MM.1S (cell line): ENCODE measurements around the gene PROSER3.

Experiments
- DNase-seq: peaks from one replicate; pipeline ENCODE4 v3.0.0-alpha.2; 2015
- H2AFZ ChIP-seq: fragments of 300-600 bp; sonication (generic); 2 replicates; pipeline ENCODE4 v1.6.0; 2016; ENCODE audit warnings: antibody characterized with exemption, low read length
- H3F3A ChIP-seq: fragments of 300-600 bp; sonication (generic); 2 replicates; pipeline ENCODE4 v1.6.1; 2016; ENCODE audit warnings: mild to moderate bottlenecking, antibody characterized with exemption, low read length, moderate library complexity, mixed read lengths; ENCODE audit not compliant: insufficient read depth
- H3K27ac ChIP-seq: fragments of 300-600 bp; sonication (generic); 2 replicates; pipeline ENCODE4 v1.5.1; 2016; ENCODE audit warnings: mild to moderate bottlenecking, low read length
- H3K27me3 ChIP-seq: fragments of 300-600 bp; sonication (generic); replicated peaks from 2 replicates; pipeline ENCODE4 v1.6.0; 2016; ENCODE audit warnings: low read length; ENCODE audit not compliant: insufficient read depth
- H3K36me3 ChIP-seq: fragments of 300-600 bp; sonication (generic); replicated peaks from 2 replicates; pipeline ENCODE4 v1.6.1; 2016; ENCODE audit warnings: mild to moderate bottlenecking, low read length, mixed read lengths; ENCODE audit not compliant: insufficient read depth
- H3K4me1 ChIP-seq: fragments of 300-600 bp; sonication (generic); 2 replicates; pipeline ENCODE4 v1.6.1; 2016; ENCODE audit warnings: low read length, mixed read lengths
- H3K4me2 ChIP-seq: fragments of 300-600 bp; sonication (generic); 2 replicates; pipeline ENCODE4 v1.6.0; 2016; ENCODE audit warnings: low read depth, low read length
- H3K4me3 ChIP-seq: fragments of 300-600 bp; sonication (generic); 2 replicates; pipeline ENCODE4 v1.5.1; 2016; ENCODE audit warnings: low read length, mixed read lengths
- H3K79me2 ChIP-seq: fragments of 300-600 bp; sonication (generic); 2 replicates; pipeline ENCODE4 v1.6.1; 2016; ENCODE audit warnings: mixed run types, low read length, mixed read lengths
- H3K9ac ChIP-seq: fragments of 300-600 bp; sonication (generic); 2 replicates; pipeline ENCODE4 v1.6.1; 2016; ENCODE audit warnings: low read length, mixed read lengths
- H3K9me2 ChIP-seq: fragments of 300-600 bp; sonication (generic); replicated peaks from 2 replicates; pipeline ENCODE4 v1.6.1; 2016; ENCODE audit warnings: mild to moderate bottlenecking, low read length, mixed read lengths; ENCODE audit not compliant: insufficient read depth
- H3K9me3 ChIP-seq: fragments of 300-600 bp; sonication (generic); replicated peaks from 2 replicates; pipeline ENCODE4 v1.6.1; 2016; ENCODE audit warnings: mild to moderate bottlenecking, low read length, mixed read lengths; ENCODE audit not compliant: insufficient read depth
- H4K20me1 ChIP-seq: fragments of 300-600 bp; sonication (generic); 2 replicates; pipeline ENCODE4 v1.6.1; 2016; ENCODE audit warnings: mild to moderate bottlenecking, low read length, moderate library complexity, mixed read lengths; ENCODE audit not compliant: insufficient read depth
- CTCF ChIP-seq: fragments of 300-600 bp; sonication (generic); IDR thresholded peaks from 2 replicates; pipeline ENCODE4 v1.5.1; 2016; ENCODE audit warnings: antibody characterized with exemption, low read length, mixed read lengths
- EZH2 ChIP-seq: fragments of 300-600 bp; sonication (generic); optimal IDR thresholded peaks from 2 replicates; pipeline ENCODE3; 2017; ENCODE audit warnings: low read depth, mild to moderate bottlenecking, antibody characterized with exemption, low read length, mixed read lengths
- EZH2phosphoT487 ChIP-seq: fragments of 300-600 bp; sonication (generic); IDR thresholded peaks from 2 replicates; pipeline ENCODE4 v1.6.1; 2018; ENCODE audit warnings: antibody characterized with exemption, low read length

The PROSER3 gene

GRCh38 chr19:35755131-35755549 lies 2.8 kb upstream of the PROSER3 start:
- Histone ChIP-seq H3K4me2 (no peak overlapping the region), H3K9me2 (no peaks in the 10 kb centered on the region), H2AFZ (no peak overlapping the region), H3F3A (peaks cover 4% of the 10 kb centered on the region; the same call in 1 of the 2 replicates), H3K79me2 (peaks cover 15% of the 10 kb centered on the region), H3K9me3 (no peaks in the 10 kb centered on the region), H3K27me3 (no peaks in the 10 kb centered on the region), H3K27ac (no peak overlapping the region), H4K20me1 (no peaks in the 10 kb centered on the region), H3K9ac (no peak overlapping the region), H3K4me3 (no peak overlapping the region), H3K4me1 (peaks cover 12% of the 10 kb centered on the region; the same call in 1 of the 2 replicates), H3K36me3 (no peaks in the 10 kb centered on the region)
- DNase-seq, result no peak
- TF ChIP-seq EZH2, result no peak
- no peak for TF ChIP-seq EZH2phosphoT487
- TF ChIP-seq CTCF, result no peak

- TF ChIP-seq EZH2phosphoT487 (no peak), CTCF (no peak)
- H4K20me1 ChIP-seq, result no peaks in the 10 kb centered on the region
- H3K9me3 ChIP-seq, result no peaks in the 10 kb centered on the region
- no peak overlapping the region for H3K27ac ChIP-seq
- peaks cover 12% of the 10 kb centered on the region; the same call in 1 of the 2 replicates for H3K4me1 ChIP-seq
- no peak overlapping the region for H2AFZ ChIP-seq
- peaks cover 4% of the 10 kb centered on the region; the same call in 1 of the 2 replicates for H3F3A ChIP-seq
- H3K36me3 ChIP-seq, result no peaks in the 10 kb centered on the region
- H3K9ac ChIP-seq, result no peak overlapping the region
- no peak overlapping the region for H3K4me3 ChIP-seq
- peaks cover 15% of the 10 kb centered on the region for H3K79me2 ChIP-seq
- H3K4me2 ChIP-seq, result no peak overlapping the region
- H3K27me3 ChIP-seq, result no peaks in the 10 kb centered on the region
- no peak for DNase-seq
- H3K9me2 ChIP-seq, result no peaks in the 10 kb centered on the region
These were observed 2.2 kb upstream of the PROSER3 start for GRCh38 chr19:35755550-35756376.

- Histone ChIP-seq H2AFZ (peak within 1 kb of the TSS; percentile 82), H3K27me3 (no peaks in the 10 kb centered on the region), H3K9me3 (no peaks in the 10 kb centered on the region), H3K4me2 (peak within 1 kb of the TSS; percentile 94), H3K9ac (peak within 1 kb of the TSS; percentile 77; the same call in 1 of the 2 replicates), H3F3A (peaks cover 4% of the 10 kb centered on the region; the same call in 1 of the 2 replicates), H3K27ac (peak within 1 kb of the TSS; percentile 57; the same call in 1 of the 2 replicates), H3K9me2 (no peaks in the 10 kb centered on the region), H3K4me1 (peaks cover 12% of the 10 kb centered on the region; the same call in 1 of the 2 replicates), H3K36me3 (no peaks in the 10 kb centered on the region), H4K20me1 (no peaks in the 10 kb centered on the region), H3K79me2 (peaks cover 15% of the 10 kb centered on the region), H3K4me3 (peak within 1 kb of the TSS; percentile 75)
- no peak for DNase-seq
- no peak for TF ChIP-seq EZH2
- no peak for TF ChIP-seq CTCF
- no peak for TF ChIP-seq EZH2phosphoT487
These were observed 1.4 kb upstream of the PROSER3 start, which contains the start of gene HSPB6 for GRCh38 chr19:35756377-35757230. Gene HSPB6 (minus strand): TSS chr19:35757029. CDS start chr19:35757008, 21 bp downstream.
